Astrocyte (in vitro differentiated cells and primary cell): Measurements from ENCODE around the gene TRIM56.

Experiments used
- CTCF ChIP-seq: IDR thresholded peaks from 2 replicates; pipeline ENCODE4 v1.5.1; 2011; ENCODE audit warnings: low read depth, mild to moderate bottlenecking, inconsistent platforms, low read length, moderate library complexity; ENCODE audit not compliant: insufficient read depth
- EZH2 ChIP-seq: IDR thresholded peaks from 2 replicates; pipeline ENCODE4 v1.6.1; 2012; ENCODE audit warnings: mild to moderate bottlenecking, low read length, inconsistent platforms; ENCODE audit not compliant: insufficient read depth

DNA sequence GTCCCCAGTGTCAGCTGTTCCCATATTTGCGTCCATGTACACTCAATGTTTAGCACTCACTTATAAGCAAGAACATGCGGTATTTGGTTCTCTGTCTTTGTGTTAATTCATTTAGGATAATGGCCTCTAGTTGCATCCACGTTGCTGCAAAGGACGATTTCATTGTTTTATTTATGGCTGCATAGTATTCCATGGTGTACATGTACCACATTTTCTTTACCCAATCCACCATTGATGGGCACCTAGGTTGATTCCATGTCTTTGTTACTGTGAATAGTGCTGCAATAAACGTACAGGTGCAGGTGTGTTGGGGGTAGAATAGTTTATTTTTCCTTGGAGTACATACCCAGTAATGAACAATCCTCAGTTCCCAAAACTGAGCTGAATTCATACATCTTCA is 24.3 kb upstream of the TRIM56 start:
- TF ChIP-seq EZH2 (no peak), CTCF (no peak)
